ENCODE measurements around the gene SPG7. TPM values are rescaled to one million over a fixed set of nuclear protein-coding genes. Genes with fewer than 3 reads are reported as not detected.

Gene SPG7
- total RNA-seq, 1 donor from 2014 or later = 98.8 TPM

DNA sequence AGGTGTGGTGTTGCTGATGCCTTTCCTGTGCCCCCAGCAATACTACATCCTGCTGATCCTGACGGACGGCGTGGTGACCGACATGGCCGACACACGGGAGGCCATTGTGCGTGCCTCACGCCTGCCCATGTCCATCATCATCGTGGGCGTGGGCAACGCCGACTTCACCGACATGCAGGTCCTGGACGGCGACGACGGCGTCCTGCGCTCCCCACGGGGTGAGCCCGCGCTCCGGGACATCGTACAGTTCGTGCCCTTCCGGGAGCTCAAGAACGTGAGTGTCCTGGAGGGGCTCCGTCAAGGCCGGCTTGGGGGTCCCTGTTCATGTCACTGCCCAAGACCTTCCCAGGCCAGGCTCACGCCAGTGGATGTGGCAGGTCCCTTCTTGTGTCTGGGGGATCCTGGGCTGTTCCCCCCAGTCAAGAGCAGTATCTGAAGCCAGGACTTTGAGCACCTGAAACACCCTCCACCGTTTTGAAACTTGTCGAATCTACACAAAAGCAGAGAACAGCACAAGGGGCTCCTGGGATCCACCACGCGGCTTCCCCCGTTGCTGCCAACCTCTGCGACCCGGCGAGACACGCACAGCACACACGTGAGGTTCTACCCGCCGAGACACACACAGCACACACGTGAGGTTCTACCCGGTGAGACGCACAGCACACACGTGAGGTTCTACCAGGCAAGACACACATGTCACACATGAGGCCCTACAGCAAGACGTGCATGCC lies 87.3 kb downstream of the SPG7 start:
- intact Hi-C loops (cut with DNase I) = no loop called here
- ATAC-seq = peak in 1 of 2 donors; percentile 13
- H3K27ac ChIP-seq = no peak overlapping the region
- H3K36me3 ChIP-seq = no peaks in the 10 kb centered on the region
- no peaks in the 10 kb centered on the region for H3K9me3 ChIP-seq
- no peak for DNase-seq
- H3K27me3 ChIP-seq (ENCODE audit: low read depth) = no peaks in the 10 kb centered on the region
- H3K4me1 ChIP-seq = no peaks in the 10 kb centered on the region
- H3K4me3 ChIP-seq = no peak overlapping the region
- TF ChIP-seq, protein P1, sequence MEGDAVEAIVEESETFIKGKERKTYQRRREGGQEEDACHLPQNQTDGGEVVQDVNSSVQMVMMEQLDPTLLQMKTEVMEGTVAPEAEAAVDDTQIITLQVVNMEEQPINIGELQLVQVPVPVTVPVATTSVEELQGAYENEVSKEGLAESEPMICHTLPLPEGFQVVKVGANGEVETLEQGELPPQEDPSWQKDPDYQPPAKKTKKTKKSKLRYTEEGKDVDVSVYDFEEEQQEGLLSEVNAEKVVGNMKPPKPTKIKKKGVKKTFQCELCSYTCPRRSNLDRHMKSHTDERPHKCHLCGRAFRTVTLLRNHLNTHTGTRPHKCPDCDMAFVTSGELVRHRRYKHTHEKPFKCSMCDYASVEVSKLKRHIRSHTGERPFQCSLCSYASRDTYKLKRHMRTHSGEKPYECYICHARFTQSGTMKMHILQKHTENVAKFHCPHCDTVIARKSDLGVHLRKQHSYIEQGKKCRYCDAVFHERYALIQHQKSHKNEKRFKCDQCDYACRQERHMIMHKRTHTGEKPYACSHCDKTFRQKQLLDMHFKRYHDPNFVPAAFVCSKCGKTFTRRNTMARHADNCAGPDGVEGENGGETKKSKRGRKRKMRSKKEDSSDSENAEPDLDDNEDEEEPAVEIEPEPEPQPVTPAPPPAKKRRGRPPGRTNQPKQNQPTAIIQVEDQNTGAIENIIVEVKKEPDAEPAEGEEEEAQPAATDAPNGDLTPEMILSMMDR (IDR thresholded peaks at IDR 0.05) = no peak

DNA sequence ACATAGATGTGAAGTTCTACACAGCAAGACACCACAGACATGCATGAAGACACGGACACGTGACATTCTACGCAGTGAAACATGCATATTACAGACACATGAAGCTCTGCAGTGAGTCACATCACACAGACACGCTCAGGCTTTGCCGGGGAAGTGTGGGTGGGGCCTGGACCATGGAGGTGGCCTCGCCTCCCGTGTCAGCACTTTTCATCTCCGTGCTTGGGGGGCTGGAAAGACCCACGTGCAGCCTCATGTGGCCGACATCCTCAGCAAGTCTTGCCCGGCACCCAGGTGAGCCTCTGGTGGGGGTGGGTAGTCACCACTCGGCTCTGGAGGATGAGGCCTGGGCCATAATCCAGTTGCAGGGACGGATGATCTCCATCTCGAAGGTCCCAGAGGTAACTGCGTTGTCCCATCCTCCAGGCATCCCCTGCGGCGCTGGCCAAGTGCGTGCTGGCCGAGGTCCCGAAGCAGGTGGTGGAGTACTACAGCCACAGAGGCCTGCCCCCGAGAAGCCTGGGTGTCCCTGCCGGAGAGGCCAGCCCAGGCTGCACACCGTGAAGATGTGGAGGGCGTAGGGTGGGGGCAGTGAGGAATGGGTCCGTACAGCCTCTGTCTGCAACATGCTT lies 88.0 kb downstream of the SPG7 start:
- Histone ChIP-seq H3K9me3 (no peaks in the 10 kb centered on the region), H3K36me3 (no peaks in the 10 kb centered on the region), H3K4me1 (no peaks in the 10 kb centered on the region), H3K4me3 (no peak overlapping the region), H3K27ac (no peak overlapping the region), H3K27me3 (ENCODE audit: low read depth) (no peaks in the 10 kb centered on the region)
- ATAC-seq = no peak
- intact Hi-C loops (cut with DNase I) = no loop called here
- no peak for DNase-seq
- TF ChIP-seq, protein P1 (IDR thresholded peaks at IDR 0.05) = no peak

DNA sequence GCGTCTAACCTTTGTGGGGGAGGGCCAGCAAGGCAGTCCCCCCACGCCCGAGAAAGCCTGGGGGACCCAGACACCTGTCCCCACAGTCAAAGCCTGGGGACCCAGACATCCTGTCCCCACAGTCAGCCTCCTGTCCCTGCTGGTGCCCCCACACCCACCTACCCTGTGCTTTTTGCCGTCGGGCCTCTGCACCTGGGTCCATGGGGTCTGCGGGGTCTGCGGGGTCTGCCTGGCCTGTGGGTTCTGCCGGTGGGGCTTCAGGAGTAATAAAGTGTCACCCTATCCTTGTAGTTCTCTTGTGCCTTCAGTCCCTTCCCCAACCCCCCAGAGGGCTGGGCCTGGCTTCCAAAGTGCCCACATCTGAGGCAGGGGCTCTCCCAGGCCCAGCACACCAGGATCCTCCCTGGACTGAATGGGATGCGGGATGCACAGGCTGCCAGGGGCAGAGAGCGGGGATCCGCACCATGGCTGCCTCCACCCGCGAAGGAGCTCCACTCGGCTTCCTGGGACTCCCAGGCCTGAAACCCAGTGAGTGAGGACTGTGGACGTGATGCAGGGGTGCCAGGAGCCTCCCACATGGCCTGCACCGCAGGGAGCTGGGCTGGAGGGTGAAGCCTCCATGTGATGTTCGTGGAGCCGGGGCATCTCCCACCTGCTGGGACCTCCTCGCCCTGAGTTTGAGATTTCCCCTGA lies 88.9 kb downstream of the SPG7 start:
- no peak for DNase-seq
- Histone ChIP-seq H3K36me3 (no peaks in the 10 kb centered on the region), H3K9me3 (no peaks in the 10 kb centered on the region), H3K27ac (no peak overlapping the region), H3K4me1 (peaks cover 3% of the 10 kb centered on the region), H3K4me3 (no peak overlapping the region), H3K27me3 (ENCODE audit: low read depth) (no peaks in the 10 kb centered on the region)
- no peak for ATAC-seq
- intact Hi-C loops (cut with DNase I) = no loop called here
- TF ChIP-seq, protein P1 (IDR thresholded peaks at IDR 0.05) = no peak

DNA sequence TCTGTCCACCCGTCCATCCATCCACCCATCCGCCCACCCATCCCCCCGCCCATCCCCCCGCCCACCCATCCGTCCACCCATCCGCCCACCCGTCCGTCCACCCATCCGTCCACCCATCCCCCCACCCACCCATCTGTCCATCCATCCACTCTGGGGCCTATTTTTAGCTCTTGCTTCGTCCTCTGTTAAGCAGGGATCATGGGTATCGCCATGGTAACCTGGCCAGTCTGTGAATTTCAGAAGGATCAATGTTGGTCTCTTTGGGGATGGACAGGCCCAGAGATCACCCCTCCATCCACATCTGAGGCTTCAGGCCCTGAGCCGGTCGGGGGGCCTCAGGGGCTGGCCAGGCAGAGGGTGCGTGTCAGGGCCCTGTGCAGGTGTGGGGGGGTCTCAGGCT lies 90.0 kb downstream of the SPG7 start:
- Histone ChIP-seq H3K27ac (no peak overlapping the region), H3K4me1 (peaks cover 12% of the 10 kb centered on the region), H3K27me3 (ENCODE audit: low read depth) (no peaks in the 10 kb centered on the region), H3K9me3 (no peaks in the 10 kb centered on the region), H3K36me3 (no peaks in the 10 kb centered on the region), H3K4me3 (no peak overlapping the region)
- DNase-seq = no peak
- TF ChIP-seq, protein P1 (IDR thresholded peaks at IDR 0.05) = no peak
- intact Hi-C loops (cut with DNase I) = no loop called here
- no peak for ATAC-seq

DNA sequence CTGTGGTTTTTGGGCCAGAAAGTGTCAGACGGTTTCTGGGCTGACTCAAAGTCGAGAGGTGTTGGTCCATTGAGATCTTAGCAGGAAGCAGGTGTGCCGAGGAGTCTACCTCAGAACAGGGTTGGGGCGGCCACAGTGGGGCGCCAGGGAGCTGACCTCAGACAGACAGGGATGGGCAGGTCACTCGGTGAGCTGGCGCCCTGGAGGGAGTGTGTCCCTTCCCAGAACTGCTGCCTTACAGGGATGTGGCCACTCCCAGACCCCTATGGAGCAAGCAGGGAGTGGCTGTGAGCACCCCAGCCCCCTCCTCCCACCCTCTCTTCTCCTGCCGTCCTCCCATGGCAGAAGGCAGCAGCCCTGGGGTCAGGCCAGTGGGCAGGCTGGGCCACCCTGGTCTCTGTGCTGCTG lies 91.3 kb downstream of the SPG7 start:
- H3K4me1 ChIP-seq = peaks cover 12% of the 10 kb centered on the region
- H3K27me3 ChIP-seq (ENCODE audit: low read depth) = no peaks in the 10 kb centered on the region
- no peaks in the 10 kb centered on the region for H3K9me3 ChIP-seq
- TF ChIP-seq, protein P1 (IDR thresholded peaks at IDR 0.05) = peak; percentile 17
- no peaks in the 10 kb centered on the region for H3K36me3 ChIP-seq
- H3K27ac ChIP-seq = no peak overlapping the region
- ATAC-seq = peak in 1 of 2 donors; percentile 7
- H3K4me3 ChIP-seq = no peak overlapping the region
- DNase-seq = no peak
- intact Hi-C loops (cut with DNase I) = no loop called here
